ENCODE data around the gene TOP2B. TPM values are rescaled to one million over a fixed set of nuclear protein-coding genes. Genes with fewer than 3 reads are reported as not detected.

TOP2B gene
- total RNA-seq, 4 donors from 2014 or later = 87.1 to 115 (median 107) TPM

- 91% methylated on average over 3 of the region's 3 CpGs for whole genome bisulfite sequencing
- Histone ChIP-seq H3K27me3 (no peaks in the 10 kb centered on the region), H3K27ac (replicated peaks in 1 of 4) (no peak overlapping the region), H3K4me3 (no peak overlapping the region), H3K4me1 (peaks cover 0 to 11% (median 4%) of the 10 kb centered on the region in 4 donors), H3K36me3 (peaks cover 3 to 64% (median 35%) of the 10 kb centered on the region in 4 donors), H3K9me3 (no peaks in the 10 kb centered on the region)
- no peak for DNase-seq (ENCODE audit: extremely low spot score)
- TF ChIP-seq CTCF (IDR thresholded peaks at IDR 0.05) (no peak), EP300 (IDR thresholded peaks at IDR 0.05) (no peak), POLR2AphosphoS5 (IDR thresholded peaks at IDR 0.05) (no peak), POLR2A (IDR thresholded peaks at IDR 0.05; ENCODE audit: low read depth) (no peak)
- intact Hi-C loops (cut with DNase I) = no loop called here
Observed at GRCh38 chr3:25635038-25635437, 29.7 kb downstream of the TOP2B start.

- peaks cover 0 to 11% (median 4%) of the 10 kb centered on the region in 4 donors for H3K4me1 ChIP-seq
- H3K4me3 ChIP-seq = no peak overlapping the region
- H3K27me3 ChIP-seq = no peaks in the 10 kb centered on the region
- TF ChIP-seq CTCF (IDR thresholded peaks at IDR 0.05) (no peak), POLR2AphosphoS5 (IDR thresholded peaks at IDR 0.05) (no peak), POLR2A (IDR thresholded peaks at IDR 0.05; ENCODE audit: low read depth) (no peak), EP300 (IDR thresholded peaks at IDR 0.05) (no peak)
- WGBS = 90% methylated on average over 3 of the region's 3 CpGs
- H3K27ac ChIP-seq (replicated peaks in 1 of 4) = no peak overlapping the region
- intact Hi-C loops (cut with DNase I) = no loop called here
- no peaks in the 10 kb centered on the region for H3K9me3 ChIP-seq
- peaks cover 4 to 75% (median 45%) of the 10 kb centered on the region in 4 donors for H3K36me3 ChIP-seq
- no peak for DNase-seq (ENCODE audit: extremely low spot score)
Observed at GRCh38 chr3:25633919-25634318, 30.8 kb downstream of the TOP2B start.

GRCh38 chr3:25631989-25632388 lies 32.7 kb downstream of the TOP2B start:
- DNase-seq (ENCODE audit: extremely low spot score) = no peak
- H3K4me3 ChIP-seq = no peak overlapping the region
- peaks cover 18 to 90% (median 55%) of the 10 kb centered on the region in 4 donors for H3K36me3 ChIP-seq
- no peak overlapping the region for H3K27ac ChIP-seq (replicated peaks in 1 of 4)
- no peaks in the 10 kb centered on the region for H3K27me3 ChIP-seq
- no peaks in the 10 kb centered on the region for H3K9me3 ChIP-seq
- intact Hi-C loops (cut with DNase I) = no loop called here
- peaks cover 0 to 7% (median 4%) of the 10 kb centered on the region in 4 donors for H3K4me1 ChIP-seq
- TF ChIP-seq EP300 (IDR thresholded peaks at IDR 0.05) (no peak), CTCF (IDR thresholded peaks at IDR 0.05) (no peak), POLR2AphosphoS5 (IDR thresholded peaks at IDR 0.05) (no peak), POLR2A (IDR thresholded peaks at IDR 0.05; ENCODE audit: low read depth) (no peak)
- WGBS = 93% methylated on average over 1 of the region's 1 CpG

- peaks cover 20 to 82% (median 52%) of the 10 kb centered on the region in 4 donors for H3K36me3 ChIP-seq
- TF ChIP-seq POLR2A (IDR thresholded peaks at IDR 0.05; ENCODE audit: low read depth) (no peak), CTCF (IDR thresholded peaks at IDR 0.05) (no peak), EP300 (IDR thresholded peaks at IDR 0.05) (no peak), POLR2AphosphoS5 (IDR thresholded peaks at IDR 0.05) (no peak)
- no peaks in the 10 kb centered on the region for H3K9me3 ChIP-seq
- H3K4me1 ChIP-seq = no peaks in the 10 kb centered on the region
- intact Hi-C loops (cut with DNase I) = no loop called here
- no peak overlapping the region for H3K27ac ChIP-seq (replicated peaks in 1 of 4)
- DNase-seq (ENCODE audit: extremely low spot score) = no peak
- WGBS = 100% methylated on average over 2 of the region's 2 CpGs
- H3K4me3 ChIP-seq = no peak overlapping the region
- no peaks in the 10 kb centered on the region for H3K27me3 ChIP-seq
Observed at GRCh38 chr3:25621087-25621486, 43.6 kb downstream of the TOP2B start.

- Histone ChIP-seq H3K27me3 (no peaks in the 10 kb centered on the region), H3K4me1 (no peaks in the 10 kb centered on the region), H3K36me3 (peaks cover 20 to 83% (median 50%) of the 10 kb centered on the region in 4 donors), H3K9me3 (no peaks in the 10 kb centered on the region), H3K27ac (replicated peaks in 1 of 4) (no peak overlapping the region), H3K4me3 (no peak overlapping the region)
- intact Hi-C loops (cut with DNase I) = no loop called here
- WGBS = 98% methylated on average over 5 of the region's 5 CpGs
- TF ChIP-seq CTCF (IDR thresholded peaks at IDR 0.05) (no peak), POLR2A (IDR thresholded peaks at IDR 0.05; ENCODE audit: low read depth) (no peak), EP300 (IDR thresholded peaks at IDR 0.05) (no peak), POLR2AphosphoS5 (IDR thresholded peaks at IDR 0.05) (no peak)
- no peak for DNase-seq (ENCODE audit: extremely low spot score)
Observed at GRCh38 chr3:25620493-25620892, 44.2 kb downstream of the TOP2B start.

Data from esophagus muscularis mucosa (tissue), 4 donors.